OCI-LY3 (cell line): ENCODE measurements around the gene CD14.
"Not testable (repeated sequence)": the region's sequence is repeated elsewhere in the genome, so short reads cannot be mapped to it uniquely, and the experiment has no call there.

Experiments used
- H2AFZ ChIP-seq: fragments of 200-600, 300-600 bp; shearing (Covaris generic); 2 replicates; pipeline ENCODE4 v1.6.0; 2014; ENCODE audit warnings: antibody characterized with exemption, low read depth, low read length
- H3K27ac ChIP-seq: fragments of 200-600, 300-600 bp; sonication (generic); 2 replicates; pipeline ENCODE4 v1.5.1; 2014; ENCODE audit warnings: mild to moderate bottlenecking, low read length, moderate library complexity, mixed read lengths
- H3K27me3 ChIP-seq: fragments of 200-600, 300-600 bp; sonication (generic); 2 replicates; pipeline ENCODE4 v1.6.1; 2014; ENCODE audit warnings: low read depth, low read length, mixed read lengths
- H3K36me3 ChIP-seq: fragments of 200-600, 300-600 bp; sonication (generic); replicated peaks from 2 replicates; pipeline ENCODE3; 2014; ENCODE audit warnings: low read depth, low read length, mixed read lengths
- H3K4me1 ChIP-seq: fragments of 300-600, 200-600 bp; sonication (generic); 2 replicates; pipeline ENCODE4 v1.6.1; 2014; ENCODE audit warnings: low read length, mixed read lengths
- H3K4me2 ChIP-seq: fragments of 200-600, 300-600 bp; sonication (generic); 2 replicates; pipeline ENCODE4 v1.6.1; 2014; ENCODE audit warnings: low read length, mixed read lengths
- H3K4me3 ChIP-seq: fragments of 300-600, 200-600 bp; sonication (generic); 2 replicates; pipeline ENCODE4 v1.5.1; 2014; ENCODE audit warnings: antibody characterized with exemption, mild to moderate bottlenecking, low read length, moderate library complexity
- H3K79me2 ChIP-seq: fragments of 300-600, 200-600 bp; shearing (Covaris generic); 2 replicates; pipeline ENCODE4 v1.6.1; 2014; ENCODE audit warnings: mild to moderate bottlenecking, low read length, mixed read lengths
- H3K9ac ChIP-seq: fragments of 300-600, 200-600 bp; shearing (Covaris generic); 2 replicates; pipeline ENCODE4 v1.6.0; 2014; ENCODE audit warnings: mild to moderate bottlenecking, low read length, moderate library complexity
- H3K9me3 ChIP-seq: fragments of 200-600, 300-600 bp; shearing (Covaris generic); 2 replicates; pipeline ENCODE4 v1.6.1; 2014; ENCODE audit warnings: low read length, mixed read lengths; ENCODE audit not compliant: insufficient read depth
- H4K20me1 ChIP-seq: fragments of 200-600, 300-600 bp; sonication (generic); 2 replicates; pipeline ENCODE4 v1.6.1; 2016; ENCODE audit warnings: low read length, mixed read lengths; ENCODE audit not compliant: insufficient read depth
- EZH2phosphoT487 ChIP-seq: fragments of 200-600 bp; shearing (Covaris generic); IDR thresholded peaks from 2 replicates; pipeline ENCODE4 v1.6.1; 2018; ENCODE audit warnings: antibody characterized with exemption, mixed run types, low read depth
- TF ChIP-seq, protein P1 (sequence below): fragments of 200-600, 300-600 bp; sonication (generic); IDR thresholded peaks from 2 replicates; pipeline ENCODE4 v1.5.1; 2014; ENCODE audit warnings: antibody characterized with exemption, low read length, low read depth

CD14 gene

DNA sequence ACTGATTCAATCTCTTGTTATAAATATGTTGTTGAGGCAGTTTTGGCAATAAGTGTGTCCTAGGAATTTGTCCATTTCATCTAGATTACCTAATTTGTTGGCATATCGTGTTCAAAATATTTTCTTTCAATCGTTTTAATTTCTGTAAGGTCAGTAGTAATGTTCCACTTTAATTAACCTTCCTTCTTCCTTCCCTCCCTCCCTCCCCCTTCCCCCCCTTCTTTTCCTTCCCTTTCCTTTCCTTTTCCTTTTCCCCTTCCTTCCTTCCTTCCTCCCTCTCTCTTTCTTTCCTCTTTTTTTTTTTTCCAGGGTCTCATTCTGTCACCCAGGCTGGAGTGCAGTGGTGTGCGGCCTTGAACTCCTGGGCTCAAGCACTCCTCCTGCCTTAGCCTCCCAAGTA lies 27.1 kb downstream of the CD14 start:
- TF ChIP-seq, protein P1, sequence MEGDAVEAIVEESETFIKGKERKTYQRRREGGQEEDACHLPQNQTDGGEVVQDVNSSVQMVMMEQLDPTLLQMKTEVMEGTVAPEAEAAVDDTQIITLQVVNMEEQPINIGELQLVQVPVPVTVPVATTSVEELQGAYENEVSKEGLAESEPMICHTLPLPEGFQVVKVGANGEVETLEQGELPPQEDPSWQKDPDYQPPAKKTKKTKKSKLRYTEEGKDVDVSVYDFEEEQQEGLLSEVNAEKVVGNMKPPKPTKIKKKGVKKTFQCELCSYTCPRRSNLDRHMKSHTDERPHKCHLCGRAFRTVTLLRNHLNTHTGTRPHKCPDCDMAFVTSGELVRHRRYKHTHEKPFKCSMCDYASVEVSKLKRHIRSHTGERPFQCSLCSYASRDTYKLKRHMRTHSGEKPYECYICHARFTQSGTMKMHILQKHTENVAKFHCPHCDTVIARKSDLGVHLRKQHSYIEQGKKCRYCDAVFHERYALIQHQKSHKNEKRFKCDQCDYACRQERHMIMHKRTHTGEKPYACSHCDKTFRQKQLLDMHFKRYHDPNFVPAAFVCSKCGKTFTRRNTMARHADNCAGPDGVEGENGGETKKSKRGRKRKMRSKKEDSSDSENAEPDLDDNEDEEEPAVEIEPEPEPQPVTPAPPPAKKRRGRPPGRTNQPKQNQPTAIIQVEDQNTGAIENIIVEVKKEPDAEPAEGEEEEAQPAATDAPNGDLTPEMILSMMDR: no peak
- TF ChIP-seq EZH2phosphoT487: no peak
- H3K27me3 ChIP-seq: no peaks in the 10 kb centered on the region
- no peak overlapping the region for H3K27ac ChIP-seq
- H3K4me2 ChIP-seq: no peak overlapping the region
- no peak overlapping the region for H2AFZ ChIP-seq
- no peaks in the 10 kb centered on the region for H3K36me3 ChIP-seq
- H3K79me2 ChIP-seq: no peaks in the 10 kb centered on the region
- H3K9ac ChIP-seq: no peak overlapping the region
- no peaks in the 10 kb centered on the region for H3K4me1 ChIP-seq
- no peaks in the 10 kb centered on the region for H4K20me1 ChIP-seq
- no peak overlapping the region for H3K4me3 ChIP-seq
- H3K9me3 ChIP-seq: no peaks in the 10 kb centered on the region

DNA sequence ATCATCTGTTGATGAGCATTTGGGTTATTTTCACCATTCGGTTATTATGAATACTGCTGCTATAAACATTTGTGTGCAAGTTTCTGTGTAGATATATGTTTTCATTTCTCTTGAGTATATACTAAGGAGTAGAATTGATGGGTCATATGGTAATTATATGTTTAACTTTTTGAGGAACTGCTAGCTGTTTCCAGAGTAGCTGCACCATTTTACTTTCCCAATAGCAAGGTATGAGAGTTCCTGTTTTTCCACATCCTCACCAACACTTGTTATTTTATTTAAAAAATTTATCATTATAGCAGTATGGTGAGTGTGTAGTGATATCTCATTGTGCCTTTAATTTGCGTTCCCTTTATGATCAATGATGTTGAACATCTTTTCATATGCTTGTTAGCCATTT lies 29.2 kb downstream of the CD14 start:
- TF ChIP-seq, protein P1: no peak
- no peaks in the 10 kb centered on the region for H3K79me2 ChIP-seq
- H3K4me2 ChIP-seq: no peak overlapping the region
- H3K4me3 ChIP-seq: no peak overlapping the region
- H3K27ac ChIP-seq: no peak overlapping the region
- no peaks in the 10 kb centered on the region for H3K36me3 ChIP-seq
- no peaks in the 10 kb centered on the region for H3K4me1 ChIP-seq
- no peaks in the 10 kb centered on the region for H3K9me3 ChIP-seq
- no peaks in the 10 kb centered on the region for H4K20me1 ChIP-seq
- no peak overlapping the region for H3K9ac ChIP-seq
- H3K27me3 ChIP-seq: no peaks in the 10 kb centered on the region
- H2AFZ ChIP-seq: no peak overlapping the region

DNA sequence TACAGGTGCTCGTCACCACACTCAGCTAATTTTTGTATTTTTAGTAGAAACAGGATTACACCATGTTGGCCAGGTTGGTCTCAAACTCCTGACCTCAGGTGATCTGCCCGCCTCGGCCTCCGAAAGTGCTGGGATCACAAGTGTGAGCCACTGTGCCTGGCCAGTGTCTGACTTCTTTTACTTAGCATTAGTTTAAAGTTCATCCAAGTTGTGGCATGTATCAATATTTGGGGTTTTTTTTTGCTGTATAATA lies 29.6 kb downstream of the CD14 start:
- not testable (repeated sequence) for H3K27ac ChIP-seq, H3K9ac ChIP-seq, H3K4me1 ChIP-seq, H2AFZ ChIP-seq, H3K79me2 ChIP-seq, H3K4me3 ChIP-seq, H3K9me3 ChIP-seq, H3K27me3 ChIP-seq, H4K20me1 ChIP-seq, H3K4me2 ChIP-seq, H3K36me3 ChIP-seq

DNA sequence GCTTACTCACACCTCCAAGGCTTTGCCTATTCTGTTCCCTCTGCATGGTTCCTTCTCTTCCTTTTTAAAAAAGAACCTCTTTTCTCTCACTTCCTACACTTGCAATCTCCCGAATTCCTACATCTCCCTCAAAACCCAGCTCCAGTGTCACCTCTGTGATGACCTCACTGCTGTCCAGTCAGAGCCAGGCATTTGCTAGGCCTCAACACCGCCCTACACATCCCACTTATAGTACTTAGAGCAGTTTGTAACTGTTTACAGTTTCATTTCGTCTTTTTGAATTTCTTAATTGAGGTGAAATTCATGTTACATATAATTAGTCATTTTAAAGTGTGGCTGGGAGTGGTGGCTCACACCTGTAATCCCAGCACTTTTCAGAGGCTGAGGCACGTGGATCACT lies 30.8 kb downstream of the CD14 start:
- H4K20me1 ChIP-seq: no peaks in the 10 kb centered on the region
- no peak overlapping the region for H2AFZ ChIP-seq
- no peak overlapping the region for H3K4me3 ChIP-seq
- H3K27me3 ChIP-seq: no peaks in the 10 kb centered on the region
- TF ChIP-seq, protein P1: no peak
- no peak for TF ChIP-seq EZH2phosphoT487
- H3K4me2 ChIP-seq: no peak overlapping the region
- no peaks in the 10 kb centered on the region for H3K79me2 ChIP-seq
- H3K36me3 ChIP-seq: no peaks in the 10 kb centered on the region
- no peak overlapping the region for H3K9ac ChIP-seq
- no peak overlapping the region for H3K27ac ChIP-seq
- H3K9me3 ChIP-seq: no peaks in the 10 kb centered on the region
- H3K4me1 ChIP-seq: no peaks in the 10 kb centered on the region

DNA sequence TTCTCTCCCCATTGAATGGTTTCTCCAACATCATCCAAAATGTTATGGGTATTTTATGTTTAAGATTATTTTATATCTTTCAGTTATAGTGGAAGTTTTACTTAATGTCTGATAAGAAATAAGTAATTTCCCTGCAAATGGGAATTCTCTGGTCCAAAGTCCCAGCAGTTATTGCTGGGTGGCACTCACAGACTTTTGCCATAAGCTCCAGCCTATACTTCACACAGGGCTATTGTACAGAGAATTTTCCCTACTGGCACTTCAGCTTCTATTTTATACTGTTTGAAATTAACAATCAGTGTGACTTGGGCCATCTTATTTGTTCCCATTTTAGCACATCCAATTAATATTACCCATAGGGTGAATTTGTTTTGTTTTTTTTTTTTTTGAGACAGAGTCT lies 32.9 kb downstream of the CD14 start:
- Histone ChIP-seq H3K27ac (no peak overlapping the region), H3K9me3 (no peaks in the 10 kb centered on the region), H3K79me2 (no peaks in the 10 kb centered on the region), H3K36me3 (no peaks in the 10 kb centered on the region), H2AFZ (no peak overlapping the region), H3K4me1 (no peaks in the 10 kb centered on the region), H3K9ac (no peak overlapping the region), H4K20me1 (no peaks in the 10 kb centered on the region), H3K4me3 (no peak overlapping the region), H3K27me3 (no peaks in the 10 kb centered on the region), H3K4me2 (no peak overlapping the region)
- no peak for TF ChIP-seq EZH2phosphoT487
- TF ChIP-seq, protein P1: no peak
